Neutrophil (primary cell): ENCODE measurements around the gene PPY.

Source experiments
- H3K27ac ChIP-seq: fragments of 200-600 bp; sonication (generic); 2 replicates; pipeline ENCODE4 v1.5.1; 2016; ENCODE audit warnings: mild to moderate bottlenecking, moderate library complexity
- H3K27me3 ChIP-seq: fragments of 200-600 bp; sonication (generic); 2 replicates; pipeline ENCODE4 v1.6.0; 2016; ENCODE audit warnings: mild to moderate bottlenecking
- H3K36me3 ChIP-seq: fragments of 200-600 bp; sonication (generic); 2 replicates; pipeline ENCODE4 v1.5.1; 2017
- H3K4me1 ChIP-seq, 2 experiments: fragments of 200-600 bp in 1 of 2; sonication (generic) in 1 of 2; 1 replicate in 1 of 2; 2 replicates in 1 of 2; pipeline versions ENCODE4 v1.5.1 to v1.6.1; 2013 to 2016; ENCODE audit warnings: low read depth in 1 of 2, low read length in 1 of 2, mild to moderate bottlenecking in 1 of 2, moderate library complexity in 1 of 2; ENCODE audit not compliant: control insufficient read depth in 1 of 2, insufficient read depth in 1 of 2
- H3K4me3 ChIP-seq, 2 experiments: fragments of 200-600 bp in 1 of 2; sonication (generic) in 1 of 2; 1 replicate in 1 of 2; 2 replicates in 1 of 2; pipeline ENCODE4 v1.5.1; 2013 to 2016; ENCODE audit warnings: low read depth in 1 of 2, low read length in 1 of 2, mild to moderate bottlenecking in 1 of 2, moderate library complexity in 1 of 2
- H3K9me3 ChIP-seq: fragments of 200-600 bp; sonication (generic); 2 replicates; pipeline ENCODE4 v1.5.1; 2016
- CTCF ChIP-seq: fragments of 200-600 bp; sonication (generic); IDR thresholded peaks from 2 replicates; pipeline ENCODE4 v1.5.1; 2016; ENCODE audit warnings: antibody characterized with exemption

PPY gene

DNA sequence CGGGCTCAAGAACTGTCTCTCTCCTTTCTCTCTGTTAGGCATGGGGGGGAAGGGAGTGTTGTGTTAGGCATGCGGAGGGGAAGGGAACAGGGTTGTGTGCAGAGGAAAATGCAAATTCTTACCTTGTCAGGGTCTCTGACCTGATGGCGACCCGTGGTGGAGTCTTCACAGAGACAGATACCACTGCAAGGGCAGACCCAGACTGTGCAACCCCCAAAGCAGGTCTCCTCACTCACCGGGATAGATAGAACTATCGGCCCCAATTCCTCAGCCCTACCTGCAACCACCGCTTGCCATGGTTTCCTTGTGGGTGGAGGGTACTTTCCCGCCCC lies 25.3 kb downstream of the PPY start:
- Histone ChIP-seq H3K36me3 (no peaks in the 10 kb centered on the region), H3K9me3 (no peaks in the 10 kb centered on the region), H3K4me3 (no peak overlapping the region), H3K27ac (no peak overlapping the region), H3K27me3 (peaks cover 66% of the 10 kb centered on the region), H3K4me1 (peaks cover 0 to 11% of the 10 kb centered on the region in 2 experiments)
- no peak for TF ChIP-seq CTCF

DNA sequence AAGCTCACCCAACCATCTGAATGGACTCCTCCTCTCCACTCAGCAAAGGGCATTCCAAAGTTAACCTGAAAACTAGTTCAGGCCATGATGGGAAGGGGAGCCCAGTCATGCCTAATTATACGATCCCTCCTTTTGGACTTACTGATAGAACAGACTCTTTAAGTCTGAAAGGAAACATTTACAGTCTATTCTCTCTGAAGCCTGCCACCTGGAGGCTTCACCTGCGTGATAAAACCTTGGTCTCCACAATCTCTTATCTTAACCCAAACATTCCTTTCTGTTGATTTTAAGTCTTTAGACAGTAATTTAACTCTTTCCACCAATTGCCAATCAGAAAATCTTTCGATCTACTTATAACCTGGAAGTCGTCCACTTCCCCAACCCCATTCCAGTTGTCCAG lies 25.9 kb downstream of the PPY start:
- Histone ChIP-seq H3K27me3 (peaks cover 72% of the 10 kb centered on the region), H3K36me3 (no peaks in the 10 kb centered on the region), H3K4me3 (no peak overlapping the region), H3K9me3 (no peaks in the 10 kb centered on the region), H3K4me1 (peaks cover 0 to 11% of the 10 kb centered on the region in 2 experiments), H3K27ac (no peak overlapping the region)
- no peak for TF ChIP-seq CTCF

- no peak overlapping the region for H3K4me3 ChIP-seq
- no peak for TF ChIP-seq CTCF
- H3K27ac ChIP-seq, result no peak overlapping the region
- H3K36me3 ChIP-seq, result no peaks in the 10 kb centered on the region
- H3K4me1 ChIP-seq, result peaks cover 0 to 11% of the 10 kb centered on the region in 2 experiments
- no peaks in the 10 kb centered on the region for H3K9me3 ChIP-seq
- peaks cover 76% of the 10 kb centered on the region for H3K27me3 ChIP-seq
Observed at GRCh38 chr17:43915559-43915958, 26.7 kb downstream of the PPY start.

GRCh38 chr17:43914451-43914850 lies 27.8 kb downstream of the PPY start:
- no peak for TF ChIP-seq CTCF
- Histone ChIP-seq H3K9me3 (no peaks in the 10 kb centered on the region), H3K4me1 (peaks cover 0 to 11% of the 10 kb centered on the region in 2 experiments), H3K27ac (no peak overlapping the region), H3K36me3 (no peaks in the 10 kb centered on the region), H3K27me3 (peaks cover 80% of the 10 kb centered on the region), H3K4me3 (no peak overlapping the region)

DNA sequence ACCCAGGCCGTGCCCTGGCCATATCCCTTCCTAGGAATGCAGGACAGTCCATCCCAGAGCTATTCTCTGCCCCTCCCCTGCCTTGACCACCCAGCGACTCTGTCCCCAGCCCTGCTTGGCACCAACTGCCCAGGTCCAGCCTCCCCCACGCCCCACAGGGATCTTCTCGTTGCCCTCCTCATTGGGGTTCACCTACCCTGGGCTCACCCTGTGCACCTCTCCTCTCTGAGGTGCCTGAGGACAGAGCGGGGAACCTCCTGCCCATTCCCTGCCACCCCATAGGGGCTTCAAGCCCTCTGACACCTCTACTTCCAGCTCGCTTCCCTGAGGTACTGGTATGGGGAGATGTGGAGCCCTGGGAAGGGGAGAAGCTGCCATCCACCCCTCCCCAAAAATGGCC lies 28.7 kb downstream of the PPY start:
- Histone ChIP-seq H3K9me3 (no peaks in the 10 kb centered on the region), H3K27ac (no peak overlapping the region), H3K4me1 (peaks cover 0 to 11% of the 10 kb centered on the region in 2 experiments), H3K4me3 (no peak overlapping the region), H3K27me3 (peaks cover 80% of the 10 kb centered on the region), H3K36me3 (no peaks in the 10 kb centered on the region)
- TF ChIP-seq CTCF, result no peak
